IMR-90 (cell line): ENCODE measurements around the gene STOM.

Experiments
- CEBPB ChIP-seq: IDR thresholded peaks from 2 replicates; pipeline ENCODE4 v1.6.1; 2012; ENCODE audit warnings: low read depth, low read length, improper control_type of control experiment
- CHD1 ChIP-seq: IDR thresholded peaks from 2 replicates; pipeline ENCODE4 v1.6.1; 2012; ENCODE audit warnings: low read depth, low read length, improper control_type of control experiment
- MXI1 ChIP-seq: IDR thresholded peaks from 2 replicates; pipeline ENCODE4 v1.6.1; 2012; ENCODE audit warnings: low read depth, mild to moderate bottlenecking, low read length, moderate library complexity, borderline replicate concordance
- POLR2A ChIP-seq: IDR thresholded peaks from 2 replicates; pipeline ENCODE4 v1.6.1; 2012; ENCODE audit warnings: mild to moderate bottlenecking, low read depth, low read length
- RAD21 ChIP-seq: IDR thresholded peaks from 2 replicates; pipeline ENCODE4 v1.6.1; 2012; ENCODE audit warnings: low read length, improper control_type of control experiment
- RFX5 ChIP-seq: IDR thresholded peaks from 2 replicates; pipeline ENCODE4 v1.8.0; 2012; ENCODE audit warnings: low read depth, mild to moderate bottlenecking, low read length, moderate library complexity
- TF ChIP-seq, protein P1 (sequence below): conservative IDR thresholded peaks from 2 replicates; pipeline ENCODE4 v1.5.1; 2012; ENCODE audit warnings: mild to moderate bottlenecking, low read depth, low read length, improper control_type of control experiment
- TF ChIP-seq, protein P2 (sequence below): fragments of 150-350 bp; IDR thresholded peaks from 2 replicates; pipeline ENCODE4 v1.6.1; 2017; ENCODE audit warnings: mild to moderate bottlenecking, antibody characterized with exemption, low read length, low read depth

DNA sequence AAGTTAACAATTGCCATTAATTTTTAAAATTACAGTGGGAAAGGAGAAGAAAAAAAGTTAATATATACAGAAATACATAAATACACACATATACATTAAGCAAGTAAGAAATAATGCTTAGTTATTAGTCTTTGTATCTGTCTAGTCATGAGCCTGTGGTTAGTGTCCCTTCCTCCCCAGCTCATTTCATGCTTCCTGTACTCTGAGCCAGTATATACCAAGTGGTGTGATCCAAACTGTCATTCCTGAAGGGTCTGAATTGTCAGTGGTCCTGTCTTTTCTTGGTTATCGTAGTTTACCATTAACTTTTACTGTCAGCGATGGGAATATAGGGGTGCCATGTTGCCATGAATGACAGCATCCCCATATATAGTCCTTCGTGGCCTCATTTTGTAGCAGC lies 24.2 kb upstream of the STOM start:
- TF ChIP-seq, protein P1, sequence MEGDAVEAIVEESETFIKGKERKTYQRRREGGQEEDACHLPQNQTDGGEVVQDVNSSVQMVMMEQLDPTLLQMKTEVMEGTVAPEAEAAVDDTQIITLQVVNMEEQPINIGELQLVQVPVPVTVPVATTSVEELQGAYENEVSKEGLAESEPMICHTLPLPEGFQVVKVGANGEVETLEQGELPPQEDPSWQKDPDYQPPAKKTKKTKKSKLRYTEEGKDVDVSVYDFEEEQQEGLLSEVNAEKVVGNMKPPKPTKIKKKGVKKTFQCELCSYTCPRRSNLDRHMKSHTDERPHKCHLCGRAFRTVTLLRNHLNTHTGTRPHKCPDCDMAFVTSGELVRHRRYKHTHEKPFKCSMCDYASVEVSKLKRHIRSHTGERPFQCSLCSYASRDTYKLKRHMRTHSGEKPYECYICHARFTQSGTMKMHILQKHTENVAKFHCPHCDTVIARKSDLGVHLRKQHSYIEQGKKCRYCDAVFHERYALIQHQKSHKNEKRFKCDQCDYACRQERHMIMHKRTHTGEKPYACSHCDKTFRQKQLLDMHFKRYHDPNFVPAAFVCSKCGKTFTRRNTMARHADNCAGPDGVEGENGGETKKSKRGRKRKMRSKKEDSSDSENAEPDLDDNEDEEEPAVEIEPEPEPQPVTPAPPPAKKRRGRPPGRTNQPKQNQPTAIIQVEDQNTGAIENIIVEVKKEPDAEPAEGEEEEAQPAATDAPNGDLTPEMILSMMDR: no peak
- TF ChIP-seq POLR2A (no peak), CHD1 (no peak), CEBPB (no peak), RAD21 (no peak), RFX5 (no peak), MXI1 (no peak)
- TF ChIP-seq, protein P2, sequence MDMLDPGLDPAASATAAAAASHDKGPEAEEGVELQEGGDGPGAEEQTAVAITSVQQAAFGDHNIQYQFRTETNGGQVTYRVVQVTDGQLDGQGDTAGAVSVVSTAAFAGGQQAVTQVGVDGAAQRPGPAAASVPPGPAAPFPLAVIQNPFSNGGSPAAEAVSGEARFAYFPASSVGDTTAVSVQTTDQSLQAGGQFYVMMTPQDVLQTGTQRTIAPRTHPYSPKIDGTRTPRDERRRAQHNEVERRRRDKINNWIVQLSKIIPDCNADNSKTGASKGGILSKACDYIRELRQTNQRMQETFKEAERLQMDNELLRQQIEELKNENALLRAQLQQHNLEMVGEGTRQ: no peak
